AG10803 (cell line): ENCODE data around the gene MTR.

ENCODE experiments used
- DNase-seq: peaks from one replicate; pipeline ENCODE4 v3.0.0; 2010; ENCODE audit warnings: low read depth
- H3K4me3 ChIP-seq: 2 replicates; pipeline ENCODE4 v1.5.1; 2011; ENCODE audit warnings: mild to moderate bottlenecking, low read length, control low read depth
- TF ChIP-seq, protein P1 (sequence below): conservative IDR thresholded peaks from 2 replicates; pipeline ENCODE4 v1.5.1; 2011; ENCODE audit warnings: mild to moderate bottlenecking, low read length, control low read depth, inconsistent platforms

MTR gene

DNA sequence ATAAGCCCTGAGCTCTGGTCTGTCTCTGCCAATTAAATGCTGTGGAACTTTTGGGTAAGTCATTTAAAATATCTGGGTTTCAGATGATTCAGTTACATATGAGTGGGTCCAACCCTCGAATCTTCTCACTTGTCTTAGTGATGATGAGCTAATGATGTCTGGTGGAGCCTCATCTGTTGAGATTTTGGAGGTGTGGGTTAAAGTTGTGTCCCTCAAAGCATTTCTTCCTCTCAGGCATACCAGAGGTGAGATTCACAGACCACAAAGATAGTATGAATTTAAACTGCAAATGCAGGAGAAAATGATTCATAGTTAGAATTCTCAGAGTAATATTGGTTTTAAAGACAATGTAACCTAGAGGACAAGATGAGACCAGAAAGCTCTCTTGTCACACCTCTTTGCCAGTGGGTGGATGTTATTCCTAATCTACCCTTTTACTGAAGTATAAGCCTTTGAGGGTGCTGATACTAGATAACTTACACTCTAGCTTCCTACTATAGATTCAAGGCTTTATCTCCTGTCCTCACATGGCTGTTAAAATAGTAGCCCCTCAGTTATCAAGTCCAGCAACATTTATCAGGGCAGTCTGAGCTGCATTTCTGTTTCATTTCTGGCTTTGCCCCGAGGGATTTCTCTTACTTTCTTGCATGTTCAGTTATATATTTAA, 118.4 kb downstream of the MTR start:
- TF ChIP-seq, protein P1, sequence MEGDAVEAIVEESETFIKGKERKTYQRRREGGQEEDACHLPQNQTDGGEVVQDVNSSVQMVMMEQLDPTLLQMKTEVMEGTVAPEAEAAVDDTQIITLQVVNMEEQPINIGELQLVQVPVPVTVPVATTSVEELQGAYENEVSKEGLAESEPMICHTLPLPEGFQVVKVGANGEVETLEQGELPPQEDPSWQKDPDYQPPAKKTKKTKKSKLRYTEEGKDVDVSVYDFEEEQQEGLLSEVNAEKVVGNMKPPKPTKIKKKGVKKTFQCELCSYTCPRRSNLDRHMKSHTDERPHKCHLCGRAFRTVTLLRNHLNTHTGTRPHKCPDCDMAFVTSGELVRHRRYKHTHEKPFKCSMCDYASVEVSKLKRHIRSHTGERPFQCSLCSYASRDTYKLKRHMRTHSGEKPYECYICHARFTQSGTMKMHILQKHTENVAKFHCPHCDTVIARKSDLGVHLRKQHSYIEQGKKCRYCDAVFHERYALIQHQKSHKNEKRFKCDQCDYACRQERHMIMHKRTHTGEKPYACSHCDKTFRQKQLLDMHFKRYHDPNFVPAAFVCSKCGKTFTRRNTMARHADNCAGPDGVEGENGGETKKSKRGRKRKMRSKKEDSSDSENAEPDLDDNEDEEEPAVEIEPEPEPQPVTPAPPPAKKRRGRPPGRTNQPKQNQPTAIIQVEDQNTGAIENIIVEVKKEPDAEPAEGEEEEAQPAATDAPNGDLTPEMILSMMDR, result no peak
- no peak overlapping the region for H3K4me3 ChIP-seq
- peak; percentile 8 for DNase-seq

DNA sequence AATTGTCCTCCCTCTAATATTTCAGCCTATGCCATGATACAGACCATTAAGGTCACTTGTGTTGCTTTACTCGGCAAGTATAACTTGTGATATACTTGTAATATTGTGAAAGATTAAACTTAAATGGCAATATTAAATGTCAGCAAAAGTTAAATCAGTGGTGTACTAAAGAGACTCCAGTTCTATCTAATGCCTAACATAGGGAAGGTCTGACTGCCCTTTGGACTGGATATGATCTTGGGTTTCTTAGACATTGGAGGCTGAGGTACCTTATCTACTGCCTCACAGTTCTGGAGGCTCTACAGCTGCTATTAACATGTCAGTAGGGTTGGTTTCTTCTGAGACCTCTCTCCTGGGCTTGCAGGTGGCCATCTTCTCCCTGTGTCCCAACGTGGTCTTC, 119.3 kb downstream of the MTR start:
- TF ChIP-seq, protein P1, result no peak
- no peak for DNase-seq
- H3K4me3 ChIP-seq, result no peak overlapping the region

DNA sequence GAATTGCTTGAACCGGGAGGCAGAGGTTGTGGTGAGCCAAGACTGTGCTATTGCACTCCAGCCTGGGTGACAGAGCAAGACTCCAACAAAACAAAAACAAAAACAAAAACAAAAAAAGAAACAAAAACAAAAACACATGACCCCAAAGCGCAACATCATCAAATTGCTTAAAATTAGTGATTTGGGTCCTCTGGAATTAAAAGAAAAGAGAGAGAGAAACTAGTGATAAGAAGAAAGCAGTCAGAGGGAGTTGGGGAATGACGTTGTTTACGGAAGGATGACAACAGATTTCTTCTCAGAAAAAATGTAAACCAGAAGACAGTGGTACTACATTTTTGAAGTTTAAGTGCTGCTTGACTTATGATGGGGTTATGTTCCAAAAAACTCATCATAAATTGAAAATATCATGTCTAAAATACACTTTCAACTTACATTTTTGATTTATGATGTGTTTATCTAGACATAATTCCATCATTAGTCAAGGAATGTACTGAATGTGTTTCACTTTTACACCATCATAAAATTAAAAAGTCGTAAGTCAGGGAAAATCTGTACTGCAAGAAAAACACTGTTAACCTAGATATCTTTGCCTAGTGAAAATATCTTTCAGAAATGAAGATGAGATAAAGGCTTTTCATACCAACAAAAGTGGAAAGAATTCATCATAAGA, 121.2 kb downstream of the MTR start:
- no peak overlapping the region for H3K4me3 ChIP-seq
- TF ChIP-seq, protein P1, result no peak
- DNase-seq, result no peak

DNA sequence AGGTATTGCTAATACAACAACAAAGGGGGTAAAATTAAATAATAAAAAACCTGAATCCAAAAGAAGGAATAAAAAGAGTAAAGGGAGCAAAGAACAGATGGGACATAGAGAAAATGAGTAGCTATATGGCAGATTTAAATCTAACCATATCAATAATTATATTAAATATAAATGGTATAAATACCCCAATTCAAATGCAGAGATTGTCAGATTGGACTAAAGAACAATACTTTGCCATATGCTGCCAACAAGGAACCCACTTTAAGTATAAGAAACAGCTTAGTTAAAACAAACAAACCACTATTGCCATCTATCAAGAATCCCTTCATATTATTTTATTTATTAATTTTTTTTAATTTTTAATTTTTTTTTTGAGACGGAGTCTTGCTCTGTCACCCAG, 122.4 kb downstream of the MTR start:
- no peak overlapping the region for H3K4me3 ChIP-seq
- TF ChIP-seq, protein P1, result no peak
- no peak for DNase-seq

DNA sequence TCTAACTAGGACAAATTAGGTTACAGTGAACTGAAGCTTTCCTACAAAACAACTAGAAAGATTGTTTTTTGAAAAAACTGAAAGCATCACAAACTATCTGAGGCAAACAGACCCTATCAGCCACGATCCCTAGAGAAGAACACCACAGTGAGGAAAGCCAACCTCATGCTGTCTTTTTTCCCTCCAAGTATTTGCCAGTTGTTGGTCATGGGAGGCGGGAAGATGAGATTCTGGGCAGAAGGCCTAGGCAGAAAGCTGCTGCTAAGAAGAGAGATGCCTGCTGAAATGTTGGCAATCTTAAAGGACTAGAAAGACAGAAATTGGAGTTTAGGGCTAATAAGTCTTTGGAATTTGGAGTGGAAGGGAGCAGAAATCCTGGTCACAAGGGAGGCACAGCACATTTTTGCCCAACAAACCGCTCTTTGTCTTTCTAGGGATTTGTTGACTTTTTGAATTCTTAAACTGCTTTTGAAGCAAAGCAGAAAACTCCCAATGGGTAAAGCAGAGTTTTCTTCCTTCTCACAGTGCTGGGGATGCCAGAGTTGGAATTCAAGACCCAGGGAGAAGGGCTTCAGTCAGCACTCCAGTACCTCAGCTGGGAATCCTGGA, 125.3 kb downstream of the MTR start:
- no peak overlapping the region for H3K4me3 ChIP-seq
- DNase-seq, result no peak
- TF ChIP-seq, protein P1, result no peak

DNA sequence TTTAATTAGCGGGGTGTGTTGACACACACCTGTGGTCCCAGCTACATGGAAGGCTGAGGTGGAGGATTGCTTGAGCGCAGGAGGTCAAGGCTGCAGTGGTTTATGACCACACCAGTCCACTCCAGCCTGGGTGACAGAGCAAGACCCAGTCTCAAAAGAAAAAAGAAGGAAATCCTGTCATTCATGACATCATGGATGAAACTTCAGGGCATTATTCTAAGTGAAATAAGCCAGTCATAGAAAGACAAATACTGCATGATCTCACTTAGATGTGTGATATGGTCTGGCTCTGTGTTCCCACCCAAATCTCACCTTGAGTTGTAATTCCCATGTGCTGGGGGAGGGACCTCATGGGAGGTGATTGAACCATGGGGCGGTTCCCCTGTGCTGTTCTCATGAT, 126.5 kb downstream of the MTR start:
- H3K4me3 ChIP-seq, result no peak overlapping the region
- DNase-seq, result no peak
- TF ChIP-seq, protein P1, result no peak

DNA sequence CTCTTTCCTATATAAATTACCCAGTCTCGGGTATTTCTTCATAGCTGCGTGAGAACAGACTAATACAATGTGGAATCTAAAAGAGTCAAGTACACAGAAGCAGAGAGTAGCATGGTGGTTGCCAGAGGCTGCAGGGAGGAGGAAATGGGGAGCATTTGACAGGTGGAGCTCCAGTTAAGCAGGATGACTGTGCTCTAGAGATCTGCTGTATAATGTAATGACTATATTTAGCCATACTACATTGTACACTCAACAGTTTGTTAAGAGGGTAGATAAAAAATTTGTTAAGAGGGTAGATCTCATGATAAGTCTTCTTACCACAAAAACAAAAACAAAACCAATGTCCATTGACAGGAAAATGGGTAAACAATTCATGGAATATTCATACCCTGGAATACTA, 127.1 kb downstream of the MTR start:
- DNase-seq, result no peak
- no peak overlapping the region for H3K4me3 ChIP-seq
- TF ChIP-seq, protein P1, result no peak
